LoVo (cell line): Measurements from ENCODE around the gene TADA1.
"Not testable (repeated sequence)": the region's sequence is repeated elsewhere in the genome, so short reads cannot be mapped to it uniquely, and the experiment has no call there.

ENCODE experiments used
- DNase-seq: peaks from one replicate; pipeline ENCODE4 v3.0.0-alpha.2; 2016; ENCODE audit warnings: low spot score

Gene TADA1

DNA sequence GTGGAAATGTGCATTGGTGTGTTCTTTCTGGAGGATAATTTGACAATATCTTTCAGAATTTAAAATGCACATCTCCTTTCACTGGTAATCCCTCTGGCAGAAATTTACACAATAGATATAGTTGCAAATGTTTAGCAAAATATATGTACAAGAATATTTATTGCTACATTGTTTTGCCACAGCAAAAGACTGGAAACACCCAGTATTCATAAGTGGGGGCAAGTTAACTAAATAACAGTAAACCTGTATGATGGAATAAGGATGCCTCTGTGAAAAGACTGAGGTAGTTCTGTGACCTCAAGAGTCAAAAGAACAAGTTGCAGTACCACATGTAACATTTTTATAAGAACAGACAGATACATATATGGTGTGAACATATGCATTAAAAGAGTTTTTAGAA lies 13.7 kb upstream of the TADA1 start:
- no peak for DNase-seq

DNA sequence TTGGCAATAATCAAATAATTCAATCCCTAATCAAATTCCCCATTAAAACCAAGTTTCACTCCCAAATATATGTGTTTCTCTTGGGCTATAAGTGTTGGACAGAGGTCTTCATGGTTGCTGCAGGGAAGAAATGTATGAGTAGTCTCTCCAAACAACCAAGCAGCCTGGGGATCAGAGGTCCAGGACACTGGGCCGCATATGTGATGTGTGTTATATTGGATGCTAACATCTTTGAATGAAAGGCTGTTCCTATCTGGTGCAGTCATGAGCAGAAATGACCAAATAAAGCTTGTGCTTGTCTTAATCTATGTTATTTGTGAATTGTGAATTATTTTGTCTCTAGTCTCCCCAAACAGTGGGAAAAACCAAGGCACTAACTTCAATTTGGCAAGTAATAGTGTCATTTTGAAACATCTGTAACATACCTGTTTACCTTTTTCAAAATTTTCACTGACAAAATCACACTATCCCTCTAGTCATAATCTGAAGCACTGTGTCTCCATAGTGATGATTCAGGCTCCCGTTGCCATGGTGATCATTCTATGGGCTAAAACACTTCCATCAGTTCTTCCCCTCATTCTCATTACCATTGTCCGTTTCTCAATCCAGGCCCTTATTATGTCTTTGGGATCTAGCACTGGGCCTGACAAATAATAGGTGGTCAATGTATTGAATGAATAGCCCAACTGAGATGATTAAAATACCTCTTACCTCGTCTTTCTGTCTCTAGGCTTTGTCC lies 12.5 kb upstream of the TADA1 start:
- no peak for DNase-seq

DNA sequence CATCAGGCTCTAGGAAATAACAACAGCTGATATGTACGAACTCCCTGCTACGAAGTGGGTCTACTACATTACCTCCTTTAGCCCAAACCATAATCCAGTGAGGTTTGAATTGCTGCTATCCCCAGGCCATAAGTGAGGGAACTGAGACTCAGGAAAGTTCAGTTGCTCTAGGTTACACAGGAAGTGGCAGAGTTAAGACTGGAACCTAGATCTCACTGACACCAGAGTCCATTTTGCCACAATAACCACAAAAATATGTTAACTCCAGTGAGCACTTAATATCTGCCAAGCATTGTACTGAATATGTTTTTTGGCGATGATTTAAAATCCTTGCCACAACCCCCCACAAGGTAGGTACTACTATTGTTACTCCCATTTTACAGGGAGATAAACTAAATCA lies 8.9 kb upstream of the TADA1 start:
- no peak for DNase-seq

DNA sequence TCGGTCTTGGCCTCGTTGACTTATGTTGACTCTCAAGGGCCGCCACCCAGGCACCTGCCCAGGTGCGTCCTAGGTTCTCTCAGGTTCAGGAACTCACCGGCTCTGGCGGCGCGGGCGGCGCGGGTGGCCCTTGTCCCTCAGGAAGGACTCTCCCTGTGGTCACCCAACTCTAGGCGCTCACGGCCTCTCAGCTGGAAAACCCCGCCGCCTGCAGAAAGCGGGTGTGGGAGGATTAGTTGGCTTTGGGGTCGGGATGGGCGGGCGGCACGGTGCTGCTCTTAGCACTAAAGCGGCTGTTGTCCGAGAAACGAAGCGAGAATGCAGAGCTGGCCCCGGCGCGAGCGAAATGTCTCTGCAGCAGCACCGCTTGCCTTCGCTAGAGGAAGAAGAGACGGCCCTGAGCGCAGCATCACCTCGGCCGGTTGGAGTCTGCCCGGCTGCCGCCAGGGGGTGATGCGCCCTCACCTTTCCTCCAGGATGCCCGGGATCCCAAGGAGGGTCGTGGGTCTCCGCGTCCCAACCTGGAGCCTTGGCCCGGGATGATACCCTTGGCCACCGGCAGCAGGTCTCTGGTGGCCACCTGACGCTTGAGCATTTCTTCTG lies 8.1 kb upstream of the TADA1 start:
- no peak for DNase-seq

DNA sequence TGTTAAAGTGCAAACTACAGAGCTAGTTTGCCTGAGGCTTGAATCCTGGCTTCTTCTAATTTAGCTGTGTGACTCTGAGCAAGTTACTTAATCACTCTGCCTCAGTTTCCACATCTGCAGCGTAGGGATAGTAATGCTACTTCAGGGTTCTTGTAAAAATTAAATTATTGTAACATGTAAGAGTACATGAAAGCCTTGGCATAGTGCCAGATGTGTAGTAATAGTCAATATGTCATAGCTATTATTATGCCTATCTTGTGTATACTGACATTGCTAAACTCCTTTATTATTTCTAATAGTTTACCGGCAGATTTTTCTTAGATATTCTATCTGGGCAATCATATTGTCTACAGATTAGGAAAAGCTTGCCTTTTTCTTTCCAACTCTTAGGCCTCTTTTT lies 6.8 kb upstream of the TADA1 start:
- DNase-seq = no peak

DNA sequence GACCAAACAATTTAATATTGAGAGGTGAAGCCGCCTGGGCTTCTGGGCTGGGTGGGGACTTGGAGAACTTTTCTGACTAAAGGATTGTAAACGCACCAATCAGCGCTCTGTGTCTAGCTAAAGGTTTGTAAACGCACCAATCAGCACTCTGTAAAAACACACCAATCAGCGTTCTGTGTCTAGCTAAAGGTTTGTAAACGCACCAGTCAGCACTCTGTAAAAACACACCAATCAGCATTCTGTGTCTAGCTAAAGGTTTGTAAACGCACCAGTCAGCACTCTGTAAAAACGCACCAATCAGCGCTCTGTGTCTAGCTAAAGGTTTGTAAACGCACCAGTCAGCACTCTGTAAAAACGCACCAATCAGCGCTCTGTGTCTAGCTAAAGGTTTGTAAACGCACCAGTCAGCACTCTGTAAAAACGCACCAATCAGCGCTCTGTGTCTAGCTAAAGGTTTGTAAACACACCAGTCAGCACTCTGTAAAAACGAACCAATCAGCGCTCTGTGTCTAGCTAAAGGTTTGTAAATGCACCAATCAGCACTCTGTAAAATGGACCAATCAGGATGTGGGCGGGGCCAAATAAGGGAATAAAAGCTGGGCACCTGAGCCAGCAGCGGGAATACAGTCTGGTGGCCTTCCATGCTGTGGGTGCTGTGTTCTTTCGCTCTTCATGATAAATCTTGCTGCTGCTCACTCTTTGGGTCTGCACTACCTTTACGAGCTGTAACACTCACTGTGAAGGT lies 2.3 kb upstream of the TADA1 start:
- DNase-seq = not testable (repeated sequence)

DNA sequence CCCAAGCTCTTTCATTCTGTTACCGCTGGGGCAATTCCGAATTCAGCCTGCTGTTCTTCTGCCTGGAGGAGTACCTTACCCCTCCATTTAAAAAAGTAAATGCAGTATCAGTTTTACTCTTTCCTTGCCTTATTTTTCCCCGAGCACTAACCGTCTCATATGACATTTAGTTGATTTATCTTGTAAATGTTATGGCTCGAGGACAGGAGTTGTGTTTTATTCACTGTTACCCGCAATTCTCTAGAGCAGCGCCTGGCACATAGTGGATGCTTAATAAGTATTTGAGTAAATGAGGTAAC lies 425 bp upstream of the TADA1 start:
- DNase-seq = no peak

DNA sequence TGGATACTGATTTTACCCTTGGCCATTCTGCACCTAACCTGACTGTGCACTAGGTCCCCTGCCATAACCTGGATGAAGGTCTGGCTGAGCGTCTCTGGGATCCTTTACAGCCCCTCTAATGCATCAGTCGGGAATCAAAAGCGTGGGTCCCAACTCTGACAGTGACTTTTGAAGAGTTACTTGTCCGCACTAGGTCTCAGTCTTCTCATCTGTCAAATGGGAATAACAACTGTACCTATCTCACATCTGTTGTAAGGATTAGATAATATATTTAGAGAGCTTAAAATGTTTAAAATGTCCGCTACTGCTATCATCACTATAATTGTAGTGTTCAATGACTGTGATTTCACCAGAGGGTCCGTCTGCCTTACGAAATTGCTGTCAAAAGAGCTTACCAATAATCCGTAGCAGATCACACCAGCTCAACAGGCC lies 746 bp downstream of the TADA1 start:
- DNase-seq = no peak

DNA sequence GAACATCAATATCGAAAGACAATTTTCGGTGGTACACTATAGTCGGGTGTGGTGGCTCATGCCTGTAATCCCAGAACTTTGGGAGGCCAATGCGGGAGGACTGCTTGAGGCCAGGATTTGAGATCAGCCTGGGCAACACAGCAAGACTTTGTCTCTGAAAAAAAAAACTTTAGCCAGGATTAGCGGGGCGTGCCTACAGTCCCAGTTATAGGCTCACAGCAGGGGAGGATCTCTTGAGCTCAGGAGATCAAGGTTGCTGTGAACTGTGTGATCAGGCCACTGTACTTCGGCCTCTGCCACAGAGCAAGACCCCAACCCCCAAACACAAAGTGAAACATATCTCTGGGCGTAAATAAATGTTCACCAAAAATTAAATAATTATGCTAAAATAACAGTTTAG lies 1.6 kb downstream of the TADA1 start:
- peak; percentile 14 for DNase-seq

DNA sequence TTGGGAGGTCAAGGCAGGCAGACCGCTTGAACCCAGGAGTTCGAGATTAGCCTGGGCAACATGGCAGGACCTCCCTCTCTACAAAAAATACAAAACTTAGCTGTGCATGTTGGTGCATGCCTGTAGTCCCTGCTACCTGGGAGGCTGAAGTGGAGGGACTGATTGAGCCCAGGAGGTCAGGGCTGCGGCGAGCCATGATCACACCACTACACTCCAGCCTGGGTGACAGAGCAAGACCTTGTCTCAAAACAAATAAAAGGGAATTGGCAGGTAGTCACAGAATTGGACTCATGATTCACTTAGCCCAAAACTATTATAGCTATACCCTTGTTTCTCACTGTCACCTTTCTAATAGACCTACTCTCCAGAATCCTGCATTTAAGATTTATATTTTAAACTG lies 5.5 kb downstream of the TADA1 start:
- DNase-seq = no peak

DNA sequence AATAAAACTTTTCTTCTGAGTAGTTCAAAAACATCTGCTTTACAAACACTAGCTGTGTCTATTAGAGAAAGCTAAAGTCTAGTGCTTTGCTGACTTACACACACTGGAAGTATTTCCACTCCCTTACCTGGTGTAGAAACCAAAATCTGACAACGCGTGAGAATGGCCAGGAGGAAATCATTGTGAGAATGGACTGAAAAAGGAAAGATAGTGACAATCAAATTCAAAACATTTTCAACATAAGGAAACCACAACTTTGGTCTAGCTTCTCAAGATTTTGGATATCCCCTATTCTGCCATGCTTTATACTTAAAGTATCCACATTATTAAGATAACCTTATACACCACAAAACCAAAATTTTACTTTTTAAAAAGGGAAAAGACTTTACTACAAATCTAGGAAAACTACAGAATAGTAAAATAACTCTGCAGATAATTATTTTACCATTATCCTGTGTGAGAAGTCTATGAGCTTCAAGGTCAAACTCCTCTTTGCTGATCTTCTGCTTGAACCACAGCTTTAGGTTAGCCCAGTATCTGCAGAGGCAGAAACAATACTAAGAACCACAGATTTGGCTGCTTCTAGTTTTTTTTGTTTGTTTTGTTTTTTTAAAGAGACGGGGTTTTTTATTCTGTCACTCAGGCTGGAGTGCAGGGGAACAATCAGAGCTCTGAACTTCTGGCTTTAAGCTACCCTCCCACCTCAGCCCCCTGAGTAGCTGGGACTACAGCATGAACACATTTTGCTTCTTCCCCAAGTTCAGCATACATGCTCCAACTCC lies 6.6 kb downstream of the TADA1 start:
- no peak for DNase-seq

DNA sequence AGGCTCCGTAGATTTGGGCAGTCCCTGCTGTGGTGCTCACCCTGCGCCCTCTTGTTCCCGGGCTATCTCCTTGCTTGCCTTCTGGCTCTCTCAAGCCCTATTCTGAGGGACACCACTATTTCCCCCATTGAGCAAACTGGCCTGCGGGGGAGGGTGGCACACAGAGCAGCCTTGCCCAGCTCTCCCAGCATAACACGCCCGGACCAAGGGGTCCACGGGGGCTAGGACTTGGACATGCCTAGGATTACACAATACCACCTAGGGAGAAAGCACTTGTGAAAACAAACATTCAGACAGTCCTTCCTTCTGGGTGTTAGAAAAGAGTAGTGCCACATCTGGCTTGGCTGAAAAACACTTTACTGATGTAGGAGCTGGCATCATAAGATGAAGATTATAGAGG lies 7.4 kb downstream of the TADA1 start:
- no peak for DNase-seq

DNA sequence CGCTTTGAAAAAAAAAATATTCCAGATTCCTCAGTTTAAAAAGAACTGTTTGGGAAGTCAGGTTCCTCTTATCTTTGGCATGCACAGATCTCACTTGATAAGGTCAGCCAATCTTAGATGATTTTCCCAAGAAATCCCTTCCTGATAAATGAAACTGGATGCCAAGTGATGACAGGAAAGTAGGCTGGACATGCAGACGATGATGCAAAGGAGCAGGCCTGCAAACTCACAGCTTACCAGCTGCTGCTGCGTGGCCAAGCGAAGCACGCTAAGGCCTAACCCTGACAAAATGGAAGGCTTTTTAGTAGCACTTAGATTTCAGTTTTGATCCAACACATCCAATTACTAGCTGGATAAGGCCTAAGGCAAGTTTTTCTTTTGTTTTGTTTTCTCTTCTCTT lies 10.1 kb downstream of the TADA1 start:
- DNase-seq = no peak

DNA sequence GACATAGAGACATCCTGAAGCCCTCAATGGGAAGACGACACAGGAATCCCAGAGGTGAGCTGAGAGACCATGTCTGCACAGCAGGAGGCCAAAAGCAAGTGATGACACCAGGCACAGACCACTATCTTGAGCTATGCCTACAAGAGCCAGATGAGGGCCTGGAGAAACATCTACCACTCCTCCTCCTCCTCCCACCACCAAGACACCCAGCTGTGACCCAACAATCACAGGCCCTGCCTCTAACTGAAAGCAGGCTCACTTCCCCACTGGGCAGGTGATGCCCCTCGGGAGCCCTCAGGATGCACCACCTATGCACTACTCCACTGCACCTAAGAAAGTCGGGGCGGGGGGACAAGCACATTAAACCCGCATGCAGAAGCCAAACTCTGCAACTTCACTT lies 16.5 kb downstream of the TADA1 start:
- DNase-seq = no peak

DNA sequence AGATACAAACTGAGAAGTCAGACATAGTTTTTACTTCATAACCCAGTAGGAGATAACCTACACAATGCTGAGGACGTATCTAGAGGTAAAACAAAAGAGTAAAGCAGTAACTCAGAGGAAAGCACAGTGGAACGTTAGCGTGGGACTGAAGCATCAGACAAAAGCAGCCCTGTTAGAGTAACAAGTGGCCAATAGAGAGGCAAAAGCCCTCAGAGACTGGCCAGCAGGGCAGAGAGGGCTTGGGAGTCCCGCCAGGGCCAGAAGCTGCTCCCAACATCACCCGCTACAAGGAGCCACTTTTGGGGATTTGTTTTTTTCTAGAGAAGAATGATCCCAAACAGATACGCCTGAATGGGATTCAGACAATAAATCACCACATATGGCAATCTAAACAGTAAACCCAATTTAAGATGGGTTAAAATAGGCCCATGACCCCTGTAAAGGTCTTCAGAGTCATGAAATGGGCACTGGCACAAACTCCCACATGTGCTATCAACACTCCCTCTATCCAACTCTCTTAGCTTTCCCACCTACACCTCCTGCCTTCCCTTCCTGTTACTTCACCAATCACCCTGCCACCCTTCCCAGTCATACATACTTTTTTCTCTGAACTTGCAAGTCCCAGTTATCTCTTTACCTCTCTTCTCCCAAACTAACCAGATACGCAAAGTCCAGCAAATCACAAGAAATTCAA lies 17.2 kb downstream of the TADA1 start:
- DNase-seq = no peak

DNA sequence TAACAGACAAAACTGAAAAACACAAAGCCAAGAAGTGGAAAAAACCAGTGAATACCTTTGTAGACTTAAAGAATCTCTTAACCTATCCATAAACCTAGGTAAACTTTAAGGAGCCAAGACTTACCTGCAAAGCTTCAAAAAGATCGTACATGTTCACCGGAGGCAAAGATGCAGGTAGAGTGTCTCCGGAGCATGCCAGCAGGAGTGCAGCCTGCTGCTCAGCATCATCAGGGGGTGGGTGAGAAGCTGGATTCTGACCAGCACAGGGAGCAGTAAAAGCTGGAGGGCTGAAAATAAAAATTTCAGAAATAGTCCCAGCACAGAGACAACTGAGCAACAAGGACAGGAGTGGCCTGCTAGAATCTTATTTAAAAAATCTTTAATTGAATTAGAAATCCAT lies 18.1 kb downstream of the TADA1 start:
- no peak for DNase-seq

DNA sequence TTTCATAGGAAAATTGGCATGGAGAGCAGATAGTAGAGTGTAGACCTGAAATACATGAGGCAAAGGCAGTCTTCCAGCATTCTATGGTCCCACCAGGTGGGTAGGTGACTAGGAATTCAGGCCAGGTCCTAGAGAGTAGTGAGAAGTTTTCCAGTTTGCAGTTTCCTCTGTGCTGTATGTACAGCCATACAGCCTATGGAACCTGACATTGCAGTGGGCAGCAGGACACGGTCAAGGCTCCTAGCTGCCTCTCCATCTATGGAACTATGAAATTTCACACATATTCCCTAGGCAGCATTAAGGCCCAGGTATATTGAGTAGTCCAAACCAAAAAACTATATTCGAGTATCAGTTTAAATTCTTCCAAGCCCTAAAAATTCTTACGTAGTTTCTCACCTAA lies 20.5 kb downstream of the TADA1 start:
- DNase-seq = no peak

DNA sequence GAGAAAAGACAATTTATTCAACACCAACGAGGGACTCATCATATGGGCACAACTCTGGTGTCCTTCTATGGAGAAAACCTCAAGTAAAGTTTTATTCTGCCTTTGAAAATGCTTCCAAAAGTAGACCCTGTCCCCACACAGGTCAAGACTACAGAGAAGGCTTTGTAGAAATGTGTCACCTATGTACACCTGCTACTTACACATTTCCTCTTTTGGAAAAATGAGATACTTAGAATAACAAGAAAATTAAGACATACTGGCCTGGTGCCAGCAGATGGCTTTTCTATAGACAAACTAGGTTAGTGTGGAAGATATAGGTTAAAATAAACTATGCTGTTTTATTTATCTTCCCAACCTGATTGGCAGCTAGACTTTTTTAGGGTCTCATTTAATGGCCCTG lies 23.1 kb downstream of the TADA1 start:
- DNase-seq = no peak

DNA sequence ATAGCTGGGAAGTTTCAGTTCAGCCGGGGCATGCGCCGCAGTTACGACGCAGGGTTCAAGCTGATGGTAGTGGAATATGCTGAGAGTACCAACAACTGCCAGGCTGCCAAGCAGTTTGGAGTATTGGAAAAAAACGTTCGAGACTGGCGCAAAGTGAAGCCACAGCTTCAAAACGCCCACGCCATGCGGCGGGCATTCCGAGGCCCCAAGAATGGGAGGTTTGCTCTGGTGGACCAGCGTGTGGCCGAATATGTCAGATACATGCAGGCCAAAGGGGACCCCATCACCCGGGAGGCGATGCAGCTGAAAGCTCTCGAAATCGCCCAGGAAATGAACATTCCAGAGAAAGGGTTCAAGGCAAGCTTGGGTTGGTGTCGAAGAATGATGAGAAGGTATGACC lies 26.9 kb downstream of the TADA1 start:
- DNase-seq = no peak

DNA sequence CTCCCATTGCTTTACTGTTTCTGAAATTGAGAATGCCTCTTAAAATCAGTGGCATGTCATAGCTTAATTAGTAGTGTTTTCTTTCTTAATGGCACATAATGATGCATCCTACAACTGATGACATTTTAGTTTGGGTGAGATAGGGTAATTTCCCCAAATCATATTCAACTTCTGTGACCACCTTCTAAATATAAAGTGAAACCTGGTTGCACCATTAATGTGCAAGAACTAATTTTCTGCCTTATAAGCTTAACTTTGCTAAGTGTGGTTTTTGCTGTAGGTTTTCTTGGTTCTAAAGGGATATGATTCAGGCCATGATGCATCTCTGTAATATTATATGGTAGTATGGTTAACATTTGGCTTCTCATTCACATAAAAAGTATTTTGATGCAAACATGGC lies 27.9 kb downstream of the TADA1 start:
- no peak for DNase-seq

DNA sequence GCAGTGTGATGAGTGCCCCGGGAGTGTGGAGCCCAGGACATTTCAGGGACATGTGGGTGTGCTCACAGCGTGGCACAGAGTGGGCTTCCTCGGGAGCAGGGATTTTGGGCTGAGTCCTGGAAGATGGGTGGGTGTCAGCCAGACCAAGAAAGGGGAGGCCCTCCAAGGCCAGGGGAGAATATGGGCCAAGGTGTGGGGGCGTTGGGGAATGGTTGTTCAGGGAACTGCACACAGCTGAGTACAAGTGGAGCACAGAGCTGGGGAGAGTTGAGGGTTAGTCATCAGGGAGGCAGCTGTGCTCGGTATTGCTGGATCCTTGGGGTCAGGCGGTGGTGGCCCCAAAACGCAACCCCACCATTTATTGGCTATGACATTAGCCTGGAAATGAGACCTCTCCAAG lies 31.3 kb downstream of the TADA1 start:
- DNase-seq = no peak
